ENCODE measurements around the gene OR52E8.

OR52E8 gene

DNA sequence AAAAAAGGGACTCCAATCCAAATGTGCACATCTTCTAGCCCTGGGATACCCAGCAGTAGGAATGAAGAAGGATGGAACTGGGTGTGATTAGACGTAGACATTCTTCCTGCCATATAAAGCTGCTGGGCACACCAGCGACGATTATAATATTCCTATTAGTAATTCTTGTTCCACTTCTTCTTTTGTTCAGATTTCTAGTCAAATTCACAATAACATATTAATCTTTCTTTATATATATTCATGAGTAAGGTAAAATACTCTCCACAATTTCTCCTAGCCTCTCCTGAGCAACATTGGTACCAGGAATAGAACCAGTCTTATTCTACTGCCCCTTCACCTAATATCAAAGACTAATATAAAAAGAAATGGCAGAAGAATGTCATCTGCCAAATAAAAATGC is at the start of gene OR52E8:
Gene OR52E8 (minus strand): TSS at position 101 of the 400 bp plus-strand sequence. CDS start 0 bp downstream, at position 101.
- Histone ChIP-seq H3K36me3 (ENCODE audit: control insufficient read depth in 2 of 2, insufficient read depth in 1 of 2, low read length in 2 of 2) (no peaks in the 10 kb centered on the region), H3K4me3 (ENCODE audit: low read depth, low read length) (no peak within 1 kb of the TSS), H3K9me3 (ENCODE audit: control insufficient read depth, insufficient read depth, low read depth, low read length) (no peaks in the 10 kb centered on the region), H3K4me1 (ENCODE audit: control insufficient read depth, insufficient read depth, low read length) (no peaks in the 10 kb centered on the region), H3K27ac (ENCODE audit: extremely low read depth, low read depth, low read length) (no peak within 1 kb of the TSS)
- CTCF ChIA-PET = no interaction called here
- POLR2A ChIA-PET = no interaction called here
- TF ChIP-seq ZNF423 (tag by site-specific recombination; IDR thresholded peaks at IDR 0.05) (no peak), ZNF473 (tag by site-specific recombination; IDR thresholded peaks at IDR 0.05) (no peak), ZNF585B (tag by site-specific recombination; IDR thresholded peaks at IDR 0.05) (no peak)
- TF ChIP-seq, protein P1, sequence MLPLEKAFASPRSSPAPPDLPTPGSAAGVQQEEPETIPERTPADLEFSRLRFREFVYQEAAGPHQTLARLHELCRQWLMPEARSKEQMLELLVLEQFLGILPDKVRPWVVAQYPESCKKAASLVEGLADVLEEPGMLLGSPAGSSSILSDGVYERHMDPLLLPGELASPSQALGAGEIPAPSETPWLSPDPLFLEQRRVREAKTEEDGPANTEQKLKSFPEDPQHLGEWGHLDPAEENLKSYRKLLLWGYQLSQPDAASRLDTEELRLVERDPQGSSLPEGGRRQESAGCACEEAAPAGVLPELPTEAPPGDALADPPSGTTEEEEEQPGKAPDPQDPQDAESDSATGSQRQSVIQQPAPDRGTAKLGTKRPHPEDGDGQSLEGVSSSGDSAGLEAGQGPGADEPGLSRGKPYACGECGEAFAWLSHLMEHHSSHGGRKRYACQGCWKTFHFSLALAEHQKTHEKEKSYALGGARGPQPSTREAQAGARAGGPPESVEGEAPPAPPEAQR (tag by site-specific recombination; IDR thresholded peaks at IDR 0.05) = no peak
- TF ChIP-seq, protein P2, sequence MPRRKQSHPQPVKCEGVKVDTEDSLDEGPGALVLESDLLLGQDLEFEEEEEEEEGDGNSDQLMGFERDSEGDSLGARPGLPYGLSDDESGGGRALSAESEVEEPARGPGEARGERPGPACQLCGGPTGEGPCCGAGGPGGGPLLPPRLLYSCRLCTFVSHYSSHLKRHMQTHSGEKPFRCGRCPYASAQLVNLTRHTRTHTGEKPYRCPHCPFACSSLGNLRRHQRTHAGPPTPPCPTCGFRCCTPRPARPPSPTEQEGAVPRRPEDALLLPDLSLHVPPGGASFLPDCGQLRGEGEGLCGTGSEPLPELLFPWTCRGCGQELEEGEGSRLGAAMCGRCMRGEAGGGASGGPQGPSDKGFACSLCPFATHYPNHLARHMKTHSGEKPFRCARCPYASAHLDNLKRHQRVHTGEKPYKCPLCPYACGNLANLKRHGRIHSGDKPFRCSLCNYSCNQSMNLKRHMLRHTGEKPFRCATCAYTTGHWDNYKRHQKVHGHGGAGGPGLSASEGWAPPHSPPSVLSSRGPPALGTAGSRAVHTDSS (tag by site-specific recombination; IDR thresholded peaks at IDR 0.05) = no peak

DNA sequence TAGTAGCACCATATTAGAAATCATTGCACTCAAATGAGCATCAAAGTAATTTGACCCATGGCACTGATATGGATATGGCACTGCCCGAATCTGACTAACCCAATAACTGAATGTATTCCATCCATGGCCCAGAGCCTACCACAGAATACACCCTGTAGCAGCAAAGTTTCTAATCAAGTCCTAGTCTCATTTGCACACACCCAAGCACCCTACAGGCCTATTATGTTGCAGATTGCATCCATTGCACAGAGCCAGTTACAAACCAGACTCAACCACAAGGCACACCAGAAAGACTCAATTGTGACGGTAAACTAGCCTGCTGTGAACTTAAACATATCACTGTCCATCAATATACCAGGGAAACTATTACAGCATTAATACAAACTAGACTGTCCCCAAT is 42.0 kb upstream of the OR52E8 start:
- POLR2A ChIA-PET = no interaction called here

DNA sequence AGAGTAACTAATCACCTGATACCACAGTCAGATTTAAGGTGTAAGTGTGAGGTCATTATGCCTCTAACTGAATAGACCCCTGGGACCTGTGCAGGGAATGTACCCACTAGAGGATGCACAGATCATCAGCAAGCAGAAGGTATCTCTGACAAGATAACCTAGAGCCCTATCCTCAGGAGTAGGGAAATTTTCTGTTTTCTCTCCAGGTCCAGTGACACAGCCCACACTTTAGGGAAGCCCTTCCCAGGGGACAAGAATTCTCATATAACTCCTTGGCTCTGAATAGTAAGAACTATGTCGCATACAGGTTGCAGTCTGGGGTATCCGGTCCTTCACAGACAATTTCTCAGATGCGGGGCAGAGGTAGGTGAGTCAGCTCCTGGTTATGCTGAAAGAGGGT is 35.4 kb upstream of the OR52E8 start, which contains the start of gene OR52E5:
Gene OR52E5 (plus strand): TSS at position 301 of the 400 bp plus-strand sequence. CDS start 7,569 bp downstream, outside the sequence.
- TF ChIP-seq ZNF335 (tag by site-specific recombination; conservative IDR thresholded peaks at IDR 0.05) (no peak), ZBTB8A (tag by site-specific recombination; IDR thresholded peaks at IDR 0.05) (no peak), ZNF175 (tag by site-specific recombination; IDR thresholded peaks at IDR 0.05) (no peak), ZNF2 (tag by site-specific recombination; IDR thresholded peaks at IDR 0.05) (no peak), ZNF16 (tag by site-specific recombination; IDR thresholded peaks at IDR 0.05; ENCODE audit: low read depth) (no peak), ZNF214 (tag by site-specific recombination; IDR thresholded peaks at IDR 0.05; ENCODE audit: borderline replicate concordance) (no peak), YY2 (tag by site-specific recombination; IDR thresholded peaks at IDR 0.05) (no peak), ZNF416 (tag by site-specific recombination; IDR thresholded peaks at IDR 0.05) (no peak)
- TF ChIP-seq, protein P3, sequence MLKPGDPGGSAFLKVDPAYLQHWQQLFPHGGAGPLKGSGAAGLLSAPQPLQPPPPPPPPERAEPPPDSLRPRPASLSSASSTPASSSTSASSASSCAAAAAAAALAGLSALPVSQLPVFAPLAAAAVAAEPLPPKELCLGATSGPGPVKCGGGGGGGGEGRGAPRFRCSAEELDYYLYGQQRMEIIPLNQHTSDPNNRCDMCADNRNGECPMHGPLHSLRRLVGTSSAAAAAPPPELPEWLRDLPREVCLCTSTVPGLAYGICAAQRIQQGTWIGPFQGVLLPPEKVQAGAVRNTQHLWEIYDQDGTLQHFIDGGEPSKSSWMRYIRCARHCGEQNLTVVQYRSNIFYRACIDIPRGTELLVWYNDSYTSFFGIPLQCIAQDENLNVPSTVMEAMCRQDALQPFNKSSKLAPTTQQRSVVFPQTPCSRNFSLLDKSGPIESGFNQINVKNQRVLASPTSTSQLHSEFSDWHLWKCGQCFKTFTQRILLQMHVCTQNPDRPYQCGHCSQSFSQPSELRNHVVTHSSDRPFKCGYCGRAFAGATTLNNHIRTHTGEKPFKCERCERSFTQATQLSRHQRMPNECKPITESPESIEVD (tag by site-specific recombination; IDR thresholded peaks at IDR 0.05) = no peak
- TF ChIP-seq, protein P2 (tag by site-specific recombination; IDR thresholded peaks at IDR 0.05) = no peak
- TF ChIP-seq, protein P4, sequence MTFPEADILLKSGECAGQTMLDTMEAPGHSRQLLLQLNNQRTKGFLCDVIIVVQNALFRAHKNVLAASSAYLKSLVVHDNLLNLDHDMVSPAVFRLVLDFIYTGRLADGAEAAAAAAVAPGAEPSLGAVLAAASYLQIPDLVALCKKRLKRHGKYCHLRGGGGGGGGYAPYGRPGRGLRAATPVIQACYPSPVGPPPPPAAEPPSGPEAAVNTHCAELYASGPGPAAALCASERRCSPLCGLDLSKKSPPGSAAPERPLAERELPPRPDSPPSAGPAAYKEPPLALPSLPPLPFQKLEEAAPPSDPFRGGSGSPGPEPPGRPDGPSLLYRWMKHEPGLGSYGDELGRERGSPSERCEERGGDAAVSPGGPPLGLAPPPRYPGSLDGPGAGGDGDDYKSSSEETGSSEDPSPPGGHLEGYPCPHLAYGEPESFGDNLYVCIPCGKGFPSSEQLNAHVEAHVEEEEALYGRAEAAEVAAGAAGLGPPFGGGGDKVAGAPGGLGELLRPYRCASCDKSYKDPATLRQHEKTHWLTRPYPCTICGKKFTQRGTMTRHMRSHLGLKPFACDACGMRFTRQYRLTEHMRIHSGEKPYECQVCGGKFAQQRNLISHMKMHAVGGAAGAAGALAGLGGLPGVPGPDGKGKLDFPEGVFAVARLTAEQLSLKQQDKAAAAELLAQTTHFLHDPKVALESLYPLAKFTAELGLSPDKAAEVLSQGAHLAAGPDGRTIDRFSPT (tag by site-specific recombination; IDR thresholded peaks at IDR 0.05) = no peak
- Histone ChIP-seq H3K4me3 (ENCODE audit: low read depth, low read length) (no peak within 1 kb of the TSS), H3K36me3 (ENCODE audit: control insufficient read depth in 2 of 2, insufficient read depth in 1 of 2, low read length in 2 of 2) (no peaks in the 10 kb centered on the region), H3K9me3 (ENCODE audit: control insufficient read depth, insufficient read depth, low read depth, low read length) (no peaks in the 10 kb centered on the region), H3K4me1 (ENCODE audit: control insufficient read depth, insufficient read depth, low read length) (no peaks in the 10 kb centered on the region), H3K27ac (ENCODE audit: extremely low read depth, low read depth, low read length) (no peak within 1 kb of the TSS)
- ChIA-PET CTCF (interaction anchor here (1.4 kb wide), 1 partner anchor 9 kb away, joined by 4 read pairs; no protein-coding TSS in a partner anchor), POLR2A (no interaction called here)

More for the DNA sequence above, 42.0 kb upstream of the OR52E8 start:
- H3K4me1 ChIP-seq (ENCODE audit: control insufficient read depth, insufficient read depth, low read length) = no peaks in the 10 kb centered on the region
- H3K4me3 ChIP-seq (ENCODE audit: low read depth, low read length) = no peak overlapping the region
- H3K9me3 ChIP-seq (ENCODE audit: control insufficient read depth, insufficient read depth, low read depth, low read length) = no peaks in the 10 kb centered on the region
- no peaks in the 10 kb centered on the region for H3K36me3 ChIP-seq (ENCODE audit: control insufficient read depth in 2 of 2, insufficient read depth in 1 of 2, low read length in 2 of 2)
- no peak overlapping the region for H3K27ac ChIP-seq (ENCODE audit: extremely low read depth, low read depth, low read length)
- CTCF ChIA-PET = no interaction called here
- TF ChIP-seq ZNF132 (tag by site-specific recombination; IDR thresholded peaks at IDR 0.05; ENCODE audit: borderline replicate concordance) (no peak), ZNF354C (tag by site-specific recombination; IDR thresholded peaks at IDR 0.05; ENCODE audit: borderline replicate concordance, low read depth) (no peak), ZNF302 (tag by site-specific recombination; IDR thresholded peaks at IDR 0.05; ENCODE audit: low read depth) (no peak), ZNF202 (tag by site-specific recombination; IDR thresholded peaks at IDR 0.05; ENCODE audit: borderline replicate concordance) (no peak), ZNF677 (tag by site-specific recombination; IDR thresholded peaks at IDR 0.05) (no peak)

Measured in HEK293 (cell line).